ENCODE measurements around the gene ZGRF1.
"Not testable (repeated sequence)": the region's sequence is repeated elsewhere in the genome, so short reads cannot be mapped to it uniquely, and the experiment has no call there.

DNA sequence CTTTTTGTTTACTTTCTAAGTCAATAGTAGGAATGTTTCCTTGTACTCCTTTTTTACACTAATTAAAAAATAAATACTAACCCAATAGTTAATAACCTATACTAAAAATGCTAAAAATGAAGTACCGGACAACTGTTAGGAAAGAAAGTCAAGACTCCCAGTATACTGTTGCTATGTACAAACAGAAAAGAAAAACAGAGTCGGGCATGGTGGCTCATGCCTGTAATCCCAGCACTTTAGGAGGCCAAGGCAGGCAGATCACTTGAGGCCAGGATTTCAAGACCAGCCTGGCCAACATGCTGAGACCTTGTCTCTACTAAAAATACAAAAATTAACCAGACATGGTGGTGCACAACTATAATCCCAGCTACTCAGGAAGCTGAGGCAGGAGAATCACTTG lies 23.9 kb downstream of the ZGRF1 start:
- TF ChIP-seq SPI1 (IDR thresholded peaks at IDR 0.05; ENCODE audit: borderline replicate concordance, low read depth); GABPA (IDR thresholded peaks at IDR 0.05; ENCODE audit: low read depth): not testable (repeated sequence)
- TF ChIP-seq, protein P1, sequence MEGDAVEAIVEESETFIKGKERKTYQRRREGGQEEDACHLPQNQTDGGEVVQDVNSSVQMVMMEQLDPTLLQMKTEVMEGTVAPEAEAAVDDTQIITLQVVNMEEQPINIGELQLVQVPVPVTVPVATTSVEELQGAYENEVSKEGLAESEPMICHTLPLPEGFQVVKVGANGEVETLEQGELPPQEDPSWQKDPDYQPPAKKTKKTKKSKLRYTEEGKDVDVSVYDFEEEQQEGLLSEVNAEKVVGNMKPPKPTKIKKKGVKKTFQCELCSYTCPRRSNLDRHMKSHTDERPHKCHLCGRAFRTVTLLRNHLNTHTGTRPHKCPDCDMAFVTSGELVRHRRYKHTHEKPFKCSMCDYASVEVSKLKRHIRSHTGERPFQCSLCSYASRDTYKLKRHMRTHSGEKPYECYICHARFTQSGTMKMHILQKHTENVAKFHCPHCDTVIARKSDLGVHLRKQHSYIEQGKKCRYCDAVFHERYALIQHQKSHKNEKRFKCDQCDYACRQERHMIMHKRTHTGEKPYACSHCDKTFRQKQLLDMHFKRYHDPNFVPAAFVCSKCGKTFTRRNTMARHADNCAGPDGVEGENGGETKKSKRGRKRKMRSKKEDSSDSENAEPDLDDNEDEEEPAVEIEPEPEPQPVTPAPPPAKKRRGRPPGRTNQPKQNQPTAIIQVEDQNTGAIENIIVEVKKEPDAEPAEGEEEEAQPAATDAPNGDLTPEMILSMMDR (IDR thresholded peaks at IDR 0.05; ENCODE audit: insufficient read depth, low read length): not testable (repeated sequence)

Measured in HL-60 (cell line).